Heart left ventricle (tissue), 16 donors: ENCODE data around the gene IQCC. TPM values are rescaled to one million over a fixed set of nuclear protein-coding genes. Genes with fewer than 3 reads are reported as not detected.

ENCODE experiments used
- ATAC-seq, 4 donors: fragments of 200-7000 bp; cut with Tn5 transposase; one replicate each; pipeline ENCODE4 v1.9.1; 2020 to 2022; ENCODE audit warnings: moderate library complexity in 4 of 4, mild to moderate bottlenecking in 3 of 4, moderate number of reproducible peaks in 1 of 4
- DNase-seq, 5 donors: peaks; one replicate each; pipeline ENCODE4 v3.0.0-alpha.2; 2020
- H3K27ac ChIP-seq, 12 donors: fragments of 200-600 bp; sonication (generic) in 4 of 12; one replicate each; pipeline versions ENCODE4 v1.5.0 to v1.8.0; 2016 to 2022; ENCODE audit warnings: mild to moderate bottlenecking in 2 of 12
- H3K27me3 ChIP-seq, 9 donors: fragments of 200-600 bp; sonication (generic) in 2 of 9; one replicate each; pipeline versions ENCODE4 v1.5.1 to v1.8.0; 2016 to 2022; ENCODE audit warnings: mild to moderate bottlenecking in 3 of 9
- H3K36me3 ChIP-seq, 9 donors: fragments of 200-600 bp; sonication (generic) in 2 of 9; one replicate each; pipeline versions ENCODE4 v1.5.0 to v1.8.0; 2018 to 2022; ENCODE audit warnings: mild to moderate bottlenecking in 2 of 9
- H3K4me1 ChIP-seq, 12 donors: fragments of 200-600 bp; sonication (generic) in 4 of 12; one replicate each; pipeline versions ENCODE4 v1.5.0 to v1.8.0; 2016 to 2022; ENCODE audit warnings: mild to moderate bottlenecking in 3 of 12
- H3K4me3 ChIP-seq, 12 donors: fragments of 200-600 bp; sonication (generic) in 4 of 12; one replicate each; pipeline versions ENCODE4 v1.5.0 to v1.8.0; 2017 to 2022; ENCODE audit warnings: mild to moderate bottlenecking in 9 of 12, moderate library complexity in 4 of 12
- H3K9me3 ChIP-seq, 12 donors: fragments of 200-600 bp; sonication (generic) in 4 of 12; one replicate each; pipeline versions ENCODE4 v1.5.0 to v1.8.0; 2016 to 2022; ENCODE audit warnings: mild to moderate bottlenecking in 1 of 12
- CTCF ChIP-seq, 12 donors: fragments of 200-600 bp; sonication (generic) in 4 of 12; IDR thresholded peaks; one replicate each; pipeline versions ENCODE4 v1.5.0 to v1.8.0; 2018 to 2022; ENCODE audit warnings: antibody characterized with exemption in 12 of 12, mild to moderate bottlenecking in 5 of 12
- POLR2A ChIP-seq, 2 donors: fragments of 450-650 bp; IDR thresholded peaks; one replicate each; pipeline ENCODE4 v1.6.1; 2017; ENCODE audit warnings: antibody characterized with exemption in 2 of 2, mild to moderate bottlenecking in 2 of 2, moderate library complexity in 2 of 2
- WGBS, 4 donors: extraction: QIAGEN DNeasy Blood & Tissue Kit in 2 of 4; methylation state at CpG; one replicate each; pipeline versions ENCODE4 v1.1.5 to v1.1.7; 2013 to 2018; 5-methylcytosine and 5-hydroxymethylcytosine counted together
- intact Hi-C, 10 donors: fragments of 100-400 bp; cut with DNase I; formaldehyde crosslinking; loops; one replicate each; pipeline versions ENCODE4 v1.11.1 to v1.14.2; 2022
- polyA plus RNA-seq, 2 donors: library from polyadenylated mRNA; stranded (reverse); fragments of 200-250 nt; gene quantifications; one replicate each; pipeline ENCODE4 v1.2.3, GENCODE V29; 2013
- total RNA-seq, 9 donors: library from RNA; depleted of rRNA in 2 of 9; stranded (reverse); fragments of >200 nt in 2 of 9; fragmentation: NEBNext Ultra II Directional in 3 of 9; extraction: Animal tissue kit (Norgen Biotek cat#: 25700) in 3 of 9; gene quantifications; one replicate each; pipeline versions ENCODE4 v1.1.0 to v1.2.4, GENCODE V29; 2016 to 2023
- donor health status: ischemic (EF 13 %, LVEDD 7.1; RV severe dilation, severe dysfunction).
- donor health status: healthy with polysubstance abuse.
- donor health status: DM: no; HTN: yes; CAD: no.
- donor health status: DM: no; HTN: no; CAD: no.
- donor health status: ischemic (EF 25% LVEDD 6.9; RV normal size, moderate dysfunction).
- donor health status: ischemic (EF 25% LVEDD 5.7; RV mildly dilated, moderate dysfunction).
- donor health status: healthy.
- donor health status: DM: yes; HTN: yes; CAD: no.
- donor health status: ischemic (EF 35%, LVEDD 5.7; RV mildly dilated, moderate dysfunction).
- donor health status: nonischemic (EF 11% LVEDD 7.7; RV severe dilation, severe dysfunction).
- donor health status: DM: yes; HTN: yes; CAD: no.
- donor health status: PGD.
- donor health status: ischemic (EF 29% LVEDD 5.4; RV normal size, mild dysfunction).
- donor health status: nonischemic (EF 23%, LVEDD 6.1; RV moderate dilation, normal function).

Gene IQCC
- total and polyA plus RNA-seq, 11 donors, result 0.56 to 1.9 (median 0.75) TPM

- H3K4me3 ChIP-seq, result peak within 1 kb of the TSS; percentile 64 to 95 (median 80)
- intact Hi-C loops, result loop anchor here in 5 of 10 donors (5.0 to 10.0 kb wide), 4 partner anchors 70 to 173 kb away; partner anchors contain the start of genes BSDC1 (in 2 of the 5), HDAC1 (in 1 of the 5) and MARCKSL1 (in 1 of the 5)
- ATAC-seq, result peak; percentile 94 to 97 (median 96)
- H3K27ac ChIP-seq, result peak within 1 kb of the TSS; percentile 39 to 97 (median 86)
- peaks cover 13 to 29% (median 25%) of the 10 kb centered on the region in 12 donors for H3K4me1 ChIP-seq
- DNase-seq, result peak; percentile 94
- H3K36me3 ChIP-seq, result peaks cover 0 to 71% (median 46%) of the 10 kb centered on the region in 9 donors
- 0 to 1% (median 1%) methylated on average over 31 to 46 of the region's 46 CpGs for WGBS, 4 donors
- TF ChIP-seq POLR2A (IDR thresholded peaks at IDR 0.05) (peak; percentile 58 to 77), CTCF (IDR thresholded peaks at IDR 0.05) (no peak)
- H3K27me3 ChIP-seq, result no peaks in the 10 kb centered on the region
- no peaks in the 10 kb centered on the region for H3K9me3 ChIP-seq
These were observed 16.7 kb downstream of the IQCC start, which contains the start of the genes EIF3I and TMEM234 for GRCh38 chr1:32221980-32222755. Gene EIF3I, plus strand, starts transcription at chr1:32222407. Its CDS starts 35 bp downstream, at chr1:32222442. Gene TMEM234, minus strand, starts transcription at chr1:32222353. Its CDS starts 31 bp downstream, at chr1:32222322.

GRCh38 chr1:32223683-32224082 lies 18.2 kb downstream of the IQCC start:
- peak in 4 of 12 donors; percentile 9 to 26 (median 18) for TF ChIP-seq CTCF (IDR thresholded peaks at IDR 0.05)
- no peak for TF ChIP-seq POLR2A (IDR thresholded peaks at IDR 0.05)
- Histone ChIP-seq H3K4me1 (peaks cover 13 to 29% (median 25%) of the 10 kb centered on the region in 12 donors), H3K9me3 (no peaks in the 10 kb centered on the region), H3K4me3 (peak overlapping the region in 7 of 12 donors; percentile 74 to 95 (median 85)), H3K27ac (peak overlapping the region in 9 of 12 donors; percentile 9 to 97 (median 85)), H3K36me3 (peaks cover 0 to 73% (median 55%) of the 10 kb centered on the region in 9 donors), H3K27me3 (no peaks in the 10 kb centered on the region)
- intact Hi-C loops, result loop anchor here in 5 of 10 donors (5.0 to 10.0 kb wide), 4 partner anchors 69 to 171 kb away; partner anchors contain the start of genes BSDC1 (in 2 of the 5), HDAC1 (in 1 of the 5) and MARCKSL1 (in 1 of the 5)
- ATAC-seq (peak in 1 of 4 donors; percentile 57), DNase-seq (no peak)
- WGBS, 4 donors, result 31 to 59% (median 43%) methylated on average over 3 of the region's 3 CpGs

- H3K36me3 ChIP-seq, result peaks cover 0 to 73% (median 61%) of the 10 kb centered on the region in 9 donors
- H3K4me1 ChIP-seq, result peaks cover 13 to 29% (median 25%) of the 10 kb centered on the region in 12 donors
- 89 to 91% (median 90%) methylated on average over 4 of the region's 4 CpGs for WGBS, 4 donors
- H3K27me3 ChIP-seq, result no peaks in the 10 kb centered on the region
- DNase-seq (no peak), ATAC-seq (no peak)
- intact Hi-C loops, result loop anchor here in 5 of 10 donors (5.0 to 10.0 kb wide), 4 partner anchors 68 to 171 kb away; partner anchors contain the start of genes BSDC1 (in 2 of the 5), HDAC1 (in 1 of the 5) and MARCKSL1 (in 1 of the 5)
- H3K4me3 ChIP-seq, result peak overlapping the region in 1 of 12 donors; percentile 85
- H3K27ac ChIP-seq, result peak overlapping the region in 4 of 12 donors; percentile 9 to 97 (median 89)
- TF ChIP-seq POLR2A (IDR thresholded peaks at IDR 0.05) (no peak), CTCF (IDR thresholded peaks at IDR 0.05) (no peak)
- H3K9me3 ChIP-seq, result no peaks in the 10 kb centered on the region
These were observed 18.8 kb downstream of the IQCC start for GRCh38 chr1:32224285-32224684.
